Amygdala (tissue), 56 donors: ENCODE measurements around the gene TOMM40L.
A peak's percentile ranks its signal among the peaks of the same experiment; 100 is the strongest.
"Not testable (repeated sequence)": the region's sequence is repeated elsewhere in the genome, so short reads cannot be mapped to it uniquely, and the experiment has no call there.

Source experiments
- DNase-seq, 56 donors: peaks; one replicate each; lab custom pipeline; 2025; lab: John Stamatoyannopoulos, UW

TOMM40L gene

DNA sequence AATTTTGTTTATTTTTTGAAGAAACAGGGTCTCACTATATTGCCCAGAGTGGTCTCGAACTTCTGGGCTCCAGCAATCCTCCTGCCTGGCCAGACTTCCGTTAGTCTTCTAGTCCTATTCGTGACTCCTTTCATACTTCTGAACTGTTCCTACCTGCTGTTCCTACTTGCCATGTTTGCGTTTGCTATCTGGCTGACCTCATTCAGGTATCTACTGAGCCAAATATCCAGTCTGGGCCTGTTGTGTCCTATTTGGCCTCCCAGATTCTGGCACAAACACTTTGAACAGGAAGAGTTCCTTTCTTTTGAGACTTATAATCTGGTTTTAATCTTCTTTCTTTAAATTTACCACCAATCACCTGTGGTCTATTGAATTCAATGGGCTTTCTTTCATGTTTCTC is 19.0 kb downstream of the TOMM40L start:
- DNase-seq, result no peak

DNA sequence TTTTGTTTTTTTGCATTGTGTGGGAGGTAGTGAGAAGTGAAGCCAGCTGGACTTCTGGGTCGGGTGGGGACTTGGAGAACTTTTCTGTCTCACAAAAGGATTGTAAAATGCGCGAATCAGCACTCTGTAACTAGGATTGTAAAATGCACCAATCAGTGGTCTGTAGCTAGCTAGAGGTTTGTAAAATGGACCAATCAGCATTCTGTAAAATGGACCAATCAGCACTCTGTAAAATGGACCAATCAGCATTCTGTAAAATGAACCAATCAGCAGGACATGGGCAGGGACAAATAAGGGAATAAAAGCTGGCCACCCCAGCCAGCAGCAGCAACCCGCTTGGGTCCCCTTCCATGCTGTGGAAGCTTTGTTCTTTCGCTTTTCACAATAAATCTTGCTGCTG is 24.2 kb downstream of the TOMM40L start:
- not testable (repeated sequence) for DNase-seq

DNA sequence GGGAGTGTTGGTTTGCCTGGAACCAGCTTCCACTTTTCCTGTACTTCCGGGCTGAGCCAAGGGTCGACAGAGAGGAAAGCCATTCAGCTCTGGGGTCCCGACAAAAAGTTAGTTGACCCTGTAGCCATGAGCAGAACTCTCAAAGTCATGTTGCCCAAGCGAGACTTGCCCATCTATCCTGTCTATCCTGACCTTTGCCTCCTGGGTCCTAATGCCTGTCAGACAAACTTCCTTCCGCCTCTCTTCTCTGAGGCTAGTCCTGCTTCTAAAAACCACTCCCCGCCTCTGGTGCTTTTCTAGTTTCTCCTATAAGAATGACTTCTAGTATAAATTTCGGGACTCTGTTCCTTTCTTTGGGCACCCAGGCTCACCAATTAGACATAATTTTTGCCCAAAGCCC is 25.0 kb downstream of the TOMM40L start:
- no peak for DNase-seq

DNA sequence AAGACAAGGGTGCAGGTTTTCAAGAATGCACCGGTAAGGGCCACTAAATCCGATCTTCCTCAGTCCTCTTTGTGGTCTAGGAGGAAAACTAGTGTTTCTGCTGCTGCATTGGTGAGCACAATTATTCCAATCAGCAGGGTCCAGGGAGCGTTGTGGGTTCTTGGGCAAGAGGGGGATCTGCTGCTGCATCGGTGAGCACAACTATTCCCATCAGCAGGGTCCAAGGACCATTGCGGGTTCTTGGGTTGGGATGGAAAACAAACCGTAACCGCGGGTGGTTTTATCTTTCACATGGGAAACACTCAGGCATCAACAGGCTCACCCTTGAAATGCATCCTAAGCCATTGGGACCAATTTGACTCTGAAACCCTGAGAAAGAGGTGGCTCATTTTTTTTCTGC is 25.7 kb downstream of the TOMM40L start:
- DNase-seq, result no peak

DNA sequence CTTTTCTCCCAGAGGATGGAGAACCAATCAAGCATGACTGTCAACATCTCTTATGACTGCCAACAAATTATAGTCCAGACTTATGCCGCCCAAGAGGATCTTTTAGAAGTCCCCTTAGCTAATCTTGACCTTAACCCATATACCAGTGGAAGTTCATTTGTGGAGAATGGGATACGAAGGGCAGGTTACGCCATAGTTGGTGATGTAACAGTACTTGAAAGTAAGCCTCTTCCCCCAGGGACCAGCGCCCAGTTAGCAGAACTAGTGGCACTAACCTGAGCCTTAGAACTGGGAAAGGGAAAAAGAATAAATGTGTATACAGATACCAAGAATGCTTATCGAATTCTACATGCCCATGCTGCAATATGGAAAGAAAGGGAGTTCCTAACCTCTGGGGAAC is 29.4 kb downstream of the TOMM40L start:
- not testable (repeated sequence) for DNase-seq

DNA sequence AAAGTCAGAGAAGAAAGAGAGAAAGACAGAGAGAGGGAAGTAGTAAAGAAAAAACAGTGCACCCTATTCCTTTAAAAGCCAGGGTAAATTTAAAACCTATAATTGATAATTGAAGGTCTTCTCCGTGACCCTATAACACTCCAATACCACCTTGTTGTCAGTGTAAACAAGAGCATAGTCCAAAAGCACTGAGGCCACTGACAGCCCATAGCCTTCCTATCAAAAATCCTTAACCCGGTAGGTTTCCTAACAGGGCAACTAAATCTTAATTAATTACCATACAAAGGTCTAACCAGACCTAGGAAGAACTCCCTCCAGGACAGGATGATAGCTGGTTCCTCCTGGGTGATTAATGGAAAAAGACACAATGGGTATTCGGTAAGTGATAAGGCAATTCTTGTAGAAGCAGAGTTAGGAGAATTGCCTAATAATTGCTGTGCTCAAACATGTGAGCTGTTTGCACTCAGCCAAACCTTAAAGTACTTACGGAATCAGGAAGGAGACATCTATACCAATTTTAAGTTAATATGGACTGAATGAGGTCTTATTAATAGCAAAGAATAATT is 30.2 kb downstream of the TOMM40L start:
- not testable (repeated sequence) for DNase-seq

DNA sequence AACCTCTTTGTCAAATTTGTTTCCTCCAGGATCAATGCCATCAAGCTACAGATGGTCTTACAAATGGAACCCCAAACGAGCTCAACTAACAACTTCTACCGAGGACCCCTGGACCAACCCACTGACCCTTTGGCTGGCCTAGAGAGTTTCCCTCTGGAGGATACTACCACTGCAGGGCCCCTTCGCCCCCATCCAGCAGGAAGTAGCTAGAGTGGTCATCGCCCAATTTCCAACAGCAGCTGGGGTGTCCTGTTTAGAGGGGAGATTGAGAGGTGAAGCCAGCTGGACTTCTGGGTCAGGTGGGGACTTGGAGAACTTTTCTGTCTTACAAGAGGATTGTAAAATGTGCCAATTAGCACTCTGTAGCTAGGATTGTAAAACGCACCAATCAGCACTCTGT is 31.2 kb downstream of the TOMM40L start:
- not testable (repeated sequence) for DNase-seq

DNA sequence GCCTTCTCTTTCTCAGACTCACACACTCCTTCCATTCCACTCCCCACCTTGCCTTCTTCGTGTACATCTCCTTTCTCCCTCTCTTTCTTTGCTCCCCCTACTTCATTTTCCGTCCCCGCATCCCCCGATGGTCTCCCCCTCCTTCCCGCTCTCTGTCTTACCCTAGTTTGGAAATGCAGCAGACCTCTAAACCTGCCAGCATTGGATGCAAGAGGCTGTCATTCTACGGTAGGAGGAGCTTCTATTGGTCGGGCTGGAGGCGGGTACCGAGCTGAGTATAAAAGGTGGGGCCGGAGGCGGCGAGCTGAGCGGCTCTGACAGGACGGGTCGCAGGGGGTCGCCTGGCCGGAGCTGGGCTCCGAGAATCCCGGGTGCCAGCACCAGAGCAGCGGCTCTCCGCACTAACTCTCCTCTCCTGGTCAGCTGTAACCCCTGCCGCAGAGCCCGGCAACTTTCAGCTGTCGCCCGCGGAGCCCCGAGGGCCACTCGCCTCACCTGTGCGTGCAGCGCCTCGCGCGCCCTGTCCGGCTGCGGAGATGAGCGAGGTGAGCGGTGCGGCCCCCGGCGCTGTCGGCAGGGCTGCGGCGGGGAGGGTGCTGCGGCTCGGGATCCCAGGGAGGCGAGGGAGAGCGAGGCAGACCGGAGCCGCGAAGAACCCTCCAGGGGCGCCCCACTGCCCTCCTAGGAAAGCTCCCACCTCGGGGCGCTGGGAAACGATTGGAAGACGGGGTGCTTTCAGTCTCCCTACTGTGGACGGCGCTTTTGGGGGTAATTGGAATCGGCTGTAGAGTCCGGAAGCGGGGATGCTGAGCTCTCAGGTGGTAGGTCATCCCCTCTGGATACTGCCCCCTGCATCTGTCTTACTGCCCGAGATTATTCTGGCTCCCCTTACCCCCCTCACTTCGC is 32.8 kb downstream of the TOMM40L start, which contains the start of gene PCP4L1:
Gene PCP4L1 (plus strand): TSS at position 307 of the 906 bp plus-strand sequence. CDS start 230 bp downstream, at position 537.
- DNase-seq, result peak in 49 of 56 donors; percentile 4 to 68 (median 38)

DNA sequence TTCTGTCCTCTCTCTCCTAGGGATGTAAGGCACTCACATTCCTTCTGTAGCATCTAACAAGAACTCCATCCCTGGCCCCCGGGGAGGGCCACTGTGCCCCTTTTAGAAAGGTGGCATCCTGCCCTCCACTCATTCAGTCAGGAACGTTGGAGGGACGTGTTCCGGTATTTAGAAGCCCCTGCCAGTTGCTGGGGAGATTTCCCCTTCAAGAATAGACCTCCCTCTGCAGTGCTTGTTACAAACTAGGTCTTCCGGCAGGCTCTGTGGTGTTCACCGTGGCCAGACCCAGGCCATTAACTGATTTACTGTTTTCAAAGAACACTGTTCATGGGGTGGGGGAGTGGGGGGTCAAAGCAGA is 33.5 kb downstream of the TOMM40L start:
- DNase-seq, result no peak

DNA sequence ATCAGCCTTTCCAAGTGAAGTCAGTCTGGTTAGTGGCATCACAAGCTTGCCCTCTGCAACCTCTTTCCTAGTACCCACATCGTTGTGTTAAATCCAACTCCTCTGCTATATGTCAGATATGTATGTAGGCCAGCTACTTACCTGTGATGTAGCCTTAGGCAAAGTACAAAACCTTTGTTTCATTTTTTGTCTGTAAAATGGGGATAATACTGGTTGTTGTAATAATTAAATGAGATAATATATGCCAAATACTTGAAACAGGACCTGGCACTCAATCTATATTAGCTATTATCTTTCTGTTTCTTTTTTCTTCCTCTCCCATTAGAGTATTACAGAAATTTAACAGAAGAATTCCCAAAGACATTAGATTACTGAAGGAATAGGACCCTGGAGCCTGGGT is 33.9 kb downstream of the TOMM40L start:
- DNase-seq, result no peak

DNA sequence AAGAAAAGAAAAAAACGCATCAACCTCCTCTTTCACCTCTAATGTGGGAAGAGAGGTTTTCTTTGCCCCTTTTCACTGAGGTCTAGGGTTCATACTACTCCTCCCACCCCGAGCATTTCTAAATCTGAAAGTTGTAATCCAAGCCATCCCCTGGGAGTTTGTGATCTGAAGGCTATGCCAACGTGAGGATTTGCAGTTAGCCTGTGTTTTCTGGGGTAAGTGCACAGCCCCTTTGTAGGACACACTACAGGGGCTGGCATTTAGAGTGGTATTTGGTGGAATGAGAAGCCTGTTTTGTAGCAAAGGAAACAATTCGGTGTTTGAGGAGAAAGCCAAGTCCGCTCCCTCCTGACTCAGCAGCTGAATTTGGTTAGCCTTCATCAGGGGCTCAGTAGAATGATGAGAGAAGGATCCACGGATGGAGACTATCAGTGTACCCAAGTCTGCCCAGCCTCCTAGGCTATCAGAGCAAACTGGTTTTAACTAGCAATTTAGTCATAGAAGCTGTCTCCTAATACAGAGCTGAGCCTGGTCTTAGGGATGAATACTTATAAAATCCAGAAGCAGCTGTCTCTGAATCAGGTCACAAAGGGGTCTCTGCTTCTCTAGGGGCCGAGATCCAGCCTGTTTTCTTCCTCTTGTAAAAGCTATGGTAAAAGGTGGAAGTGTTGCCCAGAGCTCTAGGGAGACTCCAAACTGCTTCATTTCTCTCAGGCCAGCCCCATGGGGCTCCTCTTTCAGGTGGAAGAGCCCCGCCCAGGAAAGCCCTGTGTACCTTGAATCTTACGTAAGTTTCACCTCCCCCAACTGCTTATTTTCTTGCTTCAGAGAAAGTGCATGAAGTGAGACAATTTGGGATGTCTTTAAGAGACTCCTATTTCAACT is 34.8 kb downstream of the TOMM40L start:
- no peak for DNase-seq

DNA sequence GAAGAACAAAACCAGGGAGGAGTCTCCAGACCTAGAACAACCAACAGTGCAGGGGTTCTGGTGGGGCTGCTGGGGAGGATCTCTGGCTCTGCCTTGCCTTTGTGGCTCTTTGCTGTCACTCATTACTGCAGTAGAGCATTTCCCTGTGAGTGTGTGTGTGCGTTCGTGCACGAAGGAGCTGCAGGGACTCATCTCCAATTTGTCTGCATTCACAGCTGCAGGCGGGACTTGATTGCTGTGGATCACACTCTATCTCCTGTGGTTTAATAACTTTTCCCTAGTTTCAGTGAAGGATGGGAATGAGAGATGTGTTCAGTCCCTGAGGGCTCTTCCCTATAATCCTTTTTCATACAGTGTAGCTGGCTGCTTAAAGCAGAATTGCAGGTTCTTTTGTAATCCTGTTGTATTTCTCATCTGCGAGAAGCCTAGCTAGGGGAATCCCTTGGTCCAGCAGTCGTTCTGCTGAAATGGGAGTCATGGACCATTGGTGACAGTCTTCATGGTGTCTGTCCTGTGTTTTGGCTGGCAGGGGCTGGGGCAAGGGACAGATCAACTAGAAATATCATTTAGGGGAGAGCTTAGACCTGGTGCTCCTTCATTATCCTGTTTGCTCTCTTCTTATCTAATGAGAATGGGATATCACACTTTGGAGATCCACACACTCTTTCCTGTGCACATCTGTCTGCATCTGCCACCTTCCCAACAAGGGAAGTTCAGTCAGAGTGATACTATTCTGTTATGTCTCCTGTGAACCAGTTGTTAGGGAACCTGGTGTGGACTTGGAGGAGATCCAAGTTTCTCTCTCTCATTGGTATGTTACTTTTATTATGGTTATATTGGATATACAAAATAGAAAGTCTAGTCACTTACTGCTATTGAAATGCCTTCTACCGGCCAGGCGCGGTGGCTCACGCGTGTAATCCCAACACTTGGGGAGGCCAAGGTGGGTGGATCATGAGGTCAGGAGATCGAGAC is 35.7 kb downstream of the TOMM40L start:
- no peak for DNase-seq

DNA sequence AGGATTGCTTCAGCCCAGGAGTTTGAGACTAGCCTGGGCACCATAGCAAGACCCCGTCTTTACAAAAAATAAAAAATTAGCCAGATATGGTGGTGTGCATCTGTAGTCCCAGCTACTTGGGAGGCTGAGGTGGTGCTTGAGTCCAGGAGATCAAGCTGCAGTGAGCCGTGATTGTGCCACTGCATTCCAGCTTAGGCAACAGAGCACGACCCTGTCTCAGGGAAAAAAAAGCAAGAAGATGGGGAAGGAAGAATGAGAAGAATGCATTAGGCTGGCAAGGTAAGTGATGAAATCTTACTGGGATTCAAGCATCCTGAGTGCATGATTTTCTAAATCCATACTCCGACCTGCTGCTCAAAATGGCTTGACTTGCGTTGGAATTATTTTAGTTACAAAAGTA is 39.4 kb downstream of the TOMM40L start:
- DNase-seq, result no peak

DNA sequence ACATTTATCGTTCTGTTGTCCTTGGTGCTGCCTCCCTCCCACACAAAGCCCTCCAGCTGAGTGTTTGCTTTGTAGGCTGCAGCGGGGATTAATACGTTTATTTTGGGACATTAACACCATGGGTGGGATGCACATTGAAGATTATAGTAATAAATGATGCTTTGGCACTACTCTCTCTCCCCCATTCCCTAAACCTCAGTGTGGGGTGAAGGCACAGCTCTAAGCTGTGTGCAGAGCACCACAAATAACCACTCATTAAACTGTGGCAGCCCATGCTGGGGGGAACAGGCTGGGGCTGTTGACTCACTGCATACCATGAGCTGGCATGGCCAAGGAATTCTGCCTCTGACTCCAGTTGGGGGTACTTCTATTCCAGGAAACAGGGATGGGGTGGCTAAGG is 40.3 kb downstream of the TOMM40L start:
- DNase-seq, result peak in 1 of 56 donors; percentile 9

DNA sequence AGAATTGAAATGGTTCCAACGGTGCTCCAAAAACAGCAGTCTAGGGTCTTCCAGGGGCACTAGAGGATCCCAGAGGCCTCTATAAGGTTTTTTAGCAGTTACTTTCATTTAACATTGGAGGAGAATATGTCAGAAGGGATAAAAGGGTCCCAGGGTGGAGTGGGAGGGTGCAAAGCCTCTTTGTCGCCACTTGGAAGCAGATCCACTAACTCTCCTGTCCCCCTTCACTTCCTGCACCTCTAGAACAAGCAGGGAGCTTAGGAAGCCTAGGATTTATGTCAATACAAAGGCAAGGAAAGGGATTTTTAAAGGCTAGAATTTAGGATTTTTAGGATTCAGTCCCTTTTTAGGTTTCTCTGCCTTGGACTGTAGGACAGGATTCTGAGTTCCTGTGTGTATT is 41.0 kb downstream of the TOMM40L start:
- no peak for DNase-seq

DNA sequence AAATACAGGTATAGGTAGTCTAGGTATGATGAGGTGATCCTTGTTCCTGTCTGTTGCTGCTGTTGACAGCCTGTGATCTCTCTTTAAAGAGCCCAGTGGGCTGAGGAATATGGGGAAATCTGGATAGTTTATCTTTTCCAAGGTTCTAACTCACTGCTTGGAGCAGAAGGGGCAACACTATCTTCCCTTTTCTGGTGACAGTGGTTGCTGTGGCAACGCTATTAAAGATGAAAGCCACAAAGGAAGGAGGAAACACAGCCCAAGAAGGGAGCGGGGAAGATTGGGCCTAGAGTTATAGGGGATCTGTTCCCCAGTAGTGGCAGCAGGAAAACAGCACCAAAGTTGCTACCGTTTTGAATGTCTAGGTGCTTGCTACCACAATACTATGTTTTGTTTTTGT is 41.5 kb downstream of the TOMM40L start:
- no peak for DNase-seq

DNA sequence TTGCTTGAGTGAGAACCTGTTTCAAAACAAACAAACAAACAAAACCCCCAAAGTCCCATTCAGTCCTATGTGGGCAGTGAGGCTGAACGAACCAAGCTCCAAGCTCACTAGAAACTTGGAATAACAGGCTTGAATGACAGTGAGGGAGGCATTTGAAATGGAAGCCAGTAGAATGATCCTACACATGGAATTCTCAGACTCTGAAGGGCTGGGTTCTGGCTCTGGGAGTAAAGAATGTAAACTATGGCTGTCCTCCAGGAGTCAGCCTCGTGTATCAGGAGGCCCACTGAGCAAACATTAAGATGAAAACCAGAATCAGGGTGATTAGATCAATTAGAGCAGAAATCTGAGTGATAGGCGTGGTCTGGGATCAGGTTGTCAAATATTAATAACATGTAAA is 47.5 kb downstream of the TOMM40L start:
- no peak for DNase-seq

DNA sequence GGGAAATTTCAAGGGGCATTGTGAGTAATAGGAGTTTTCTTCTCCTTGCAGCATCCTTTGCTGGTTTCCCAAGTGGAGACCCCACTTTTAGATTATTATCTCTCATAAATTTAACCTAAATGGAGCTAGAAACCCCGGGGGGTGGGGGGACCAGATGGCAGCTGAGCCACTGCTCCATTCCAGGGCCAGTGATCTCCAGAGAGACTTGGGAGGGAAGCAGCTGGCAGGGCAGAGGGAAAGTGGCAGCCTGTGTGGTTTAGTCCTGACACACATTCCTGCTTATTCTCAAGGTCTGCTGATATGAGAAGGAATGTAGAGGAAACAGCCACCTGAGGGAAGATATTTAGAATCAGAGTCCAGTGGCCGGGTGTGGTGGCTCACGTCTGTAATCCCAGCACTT is 49.0 kb downstream of the TOMM40L start:
- DNase-seq, result no peak
